Measurements from ENCODE around the gene SORCS1.

- TF ChIP-seq, protein P1, sequence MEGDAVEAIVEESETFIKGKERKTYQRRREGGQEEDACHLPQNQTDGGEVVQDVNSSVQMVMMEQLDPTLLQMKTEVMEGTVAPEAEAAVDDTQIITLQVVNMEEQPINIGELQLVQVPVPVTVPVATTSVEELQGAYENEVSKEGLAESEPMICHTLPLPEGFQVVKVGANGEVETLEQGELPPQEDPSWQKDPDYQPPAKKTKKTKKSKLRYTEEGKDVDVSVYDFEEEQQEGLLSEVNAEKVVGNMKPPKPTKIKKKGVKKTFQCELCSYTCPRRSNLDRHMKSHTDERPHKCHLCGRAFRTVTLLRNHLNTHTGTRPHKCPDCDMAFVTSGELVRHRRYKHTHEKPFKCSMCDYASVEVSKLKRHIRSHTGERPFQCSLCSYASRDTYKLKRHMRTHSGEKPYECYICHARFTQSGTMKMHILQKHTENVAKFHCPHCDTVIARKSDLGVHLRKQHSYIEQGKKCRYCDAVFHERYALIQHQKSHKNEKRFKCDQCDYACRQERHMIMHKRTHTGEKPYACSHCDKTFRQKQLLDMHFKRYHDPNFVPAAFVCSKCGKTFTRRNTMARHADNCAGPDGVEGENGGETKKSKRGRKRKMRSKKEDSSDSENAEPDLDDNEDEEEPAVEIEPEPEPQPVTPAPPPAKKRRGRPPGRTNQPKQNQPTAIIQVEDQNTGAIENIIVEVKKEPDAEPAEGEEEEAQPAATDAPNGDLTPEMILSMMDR (IDR thresholded peaks at IDR 0.05) = no peak
- TF ChIP-seq EZH2 (IDR thresholded peaks at IDR 0.05) = no peak
Observed at GRCh38 chr10:106534441-106534840, 630.1 kb downstream of the SORCS1 start.

All from neural progenitor cell (in vitro differentiated cells).